A673 (cell line): Measurements from ENCODE around the gene ATP6V0D1.

Experiments
- CTCF ChIP-seq: fragments of 300-800, 200-600 bp; sonication (generic); conservative IDR thresholded peaks from 2 replicates; pipeline ENCODE4 v1.5.1; 2017; ENCODE audit warnings: low read depth, mild to moderate bottlenecking, antibody characterized with exemption, low read length, moderate library complexity, mixed read lengths
- EZH2 ChIP-seq: fragments of 200-600 bp; sonication (generic); IDR thresholded peaks from 2 replicates; pipeline ENCODE4 v1.6.1; 2017; ENCODE audit warnings: borderline replicate concordance, low read depth, mild to moderate bottlenecking, mixed read lengths, antibody characterized with exemption, low read length; ENCODE audit not compliant: poor library complexity, severe bottlenecking

- TF ChIP-seq CTCF (no peak), EZH2 (no peak)
Measured at GRCh38 chr16:67457611-67458010, 23.3 kb downstream of the ATP6V0D1 start.
